T-cell (primary cell): ENCODE data around the gene IKBIP. TPM values are rescaled to one million over a fixed set of nuclear protein-coding genes. Genes with fewer than 3 reads are reported as not detected.
"Not testable (repeated sequence)": the region's sequence is repeated elsewhere in the genome, so short reads cannot be mapped to it uniquely, and the experiment has no call there.

Source experiments
- ATAC-seq, 4 experiments: fragments of 200-7000 bp in 3 of 4; fragments of 150-1000 bp in 1 of 4; cut with Tn5 transposase; replicated peaks in 1 of 4; 1 replicate in 3 of 4; 2 replicates in 1 of 4; pipeline ENCODE4 v1.10.0; 2021; ENCODE audit warnings: moderate library complexity in 3 of 4, mild to moderate bottlenecking in 2 of 4, moderate number of reproducible peaks in 1 of 4
- CTCF ChIA-PET, 2 donors: fragments of 300-600 bp; sonication (Branson Sonifier 250); formaldehyde crosslinking; loops; one replicate each; lab custom pipeline; 2022; ENCODE audit warnings: antibody characterized with exemption in 2 of 2; lab: Charles Lee
- POLR2A ChIA-PET, 2 donors: fragments of 300-600 bp; sonication (Branson Sonifier 250); formaldehyde crosslinking; loops; one replicate each; lab custom pipeline; 2022; ENCODE audit warnings: antibody characterized with exemption in 2 of 2; lab: Charles Lee
- DNase-seq, 35 experiments: peaks; one replicate each; pipeline versions ENCODE4 v3.0.0 to v3.0.0-alpha.2; 2013 to 2023
- H3K27ac ChIP-seq: one replicate; pipeline ENCODE4 v1.5.1; 2013; ENCODE audit warnings: low read length
- H3K27me3 ChIP-seq, 2 experiments: replicated peaks in 1 of 2; 1 replicate in 1 of 2; 2 replicates in 1 of 2; pipeline versions ENCODE4 v1.6.1 to v1.7.0; 2013; ENCODE audit warnings: low read length in 1 of 2, mixed read lengths in 1 of 2; ENCODE audit not compliant: control insufficient read depth in 2 of 2, insufficient read depth in 2 of 2; ENCODE audit errors: extremely low read depth in 1 of 2
- H3K36me3 ChIP-seq, 2 donors: 1 replicate in 1 of 2; 2 replicates in 1 of 2; pipeline versions ENCODE4 v1.6.1 to v1.7.0; 2013; ENCODE audit warnings: low read length in 1 of 2; ENCODE audit not compliant: control insufficient read depth in 2 of 2, insufficient read depth in 1 of 2; ENCODE audit errors: extremely low read depth in 1 of 2
- H3K4me1 ChIP-seq, 2 experiments: 1 replicate in 1 of 2; 2 replicates in 1 of 2; pipeline versions ENCODE4 v1.6.1 to v1.7.0; 2013; ENCODE audit warnings: low read length in 2 of 2, mixed read lengths in 1 of 2; ENCODE audit not compliant: insufficient read depth in 2 of 2, control insufficient read depth in 1 of 2; ENCODE audit errors: extremely low read depth in 1 of 2
- H3K4me3 ChIP-seq, 2 donors: 1 replicate in 1 of 2; 2 replicates in 1 of 2; pipeline versions ENCODE4 v1.5.1 to v1.7.0; 2013; ENCODE audit warnings: mild to moderate bottlenecking in 2 of 2, low read length in 1 of 2, moderate library complexity in 1 of 2; ENCODE audit not compliant: control insufficient read depth in 1 of 2; ENCODE audit errors: extremely low read depth in 1 of 2
- H3K9me3 ChIP-seq: 2 replicates; pipeline ENCODE4 v1.7.0; 2013
- H3K27ac Mint-ChIP-seq, 2 donors: one replicate each; pipeline ENCODE4 v1.8.0; 2020 to 2021; ENCODE audit warnings: mild to moderate bottlenecking in 2 of 2, mixed read lengths in 2 of 2
- H3K27me3 Mint-ChIP-seq, 2 donors: one replicate each; pipeline ENCODE4 v1.8.0; 2021 to 2022; ENCODE audit warnings: mixed read lengths in 2 of 2
- H3K36me3 Mint-ChIP-seq: one replicate; pipeline ENCODE4 v1.8.0; 2021; ENCODE audit warnings: mixed read lengths
- H3K4me1 Mint-ChIP-seq, 3 donors: one replicate each; pipeline ENCODE4 v1.8.0; 2020 to 2022; ENCODE audit warnings: mixed read lengths in 3 of 3, mild to moderate bottlenecking in 1 of 3
- H3K4me3 Mint-ChIP-seq, 3 donors: one replicate each; pipeline ENCODE4 v1.8.0; 2020 to 2022; ENCODE audit warnings: mild to moderate bottlenecking in 3 of 3, mixed read lengths in 3 of 3, moderate library complexity in 3 of 3
- H3K9me3 Mint-ChIP-seq, 3 donors: one replicate each; pipeline ENCODE4 v1.8.0; 2020 to 2022; ENCODE audit warnings: mixed read lengths in 3 of 3
- WGBS: methylation state at CpG from one replicate; pipeline ENCODE4 v1.1.5; 2013; ENCODE audit warnings: missing lambda C conversion rate; ENCODE audit not compliant: insufficient coverage; 5-methylcytosine and 5-hydroxymethylcytosine counted together
- total RNA-seq, 35 experiments: library from RNA in 6 of 35; stranded (reverse) in 6 of 35; fragments of 120-200 nt in 1 of 35; gene quantifications; one replicate each; pipeline versions ENCODE4 v1.2.1 to v1.2.4 and lab custom pipeline; 2013 to 2026

Gene IKBIP
- total RNA-seq, 5 donors from 2014 or later (not counting 1 experiment from before 2014, with no cell fraction given): 2.2 to 8.7 (median 7.3) TPM

DNA sequence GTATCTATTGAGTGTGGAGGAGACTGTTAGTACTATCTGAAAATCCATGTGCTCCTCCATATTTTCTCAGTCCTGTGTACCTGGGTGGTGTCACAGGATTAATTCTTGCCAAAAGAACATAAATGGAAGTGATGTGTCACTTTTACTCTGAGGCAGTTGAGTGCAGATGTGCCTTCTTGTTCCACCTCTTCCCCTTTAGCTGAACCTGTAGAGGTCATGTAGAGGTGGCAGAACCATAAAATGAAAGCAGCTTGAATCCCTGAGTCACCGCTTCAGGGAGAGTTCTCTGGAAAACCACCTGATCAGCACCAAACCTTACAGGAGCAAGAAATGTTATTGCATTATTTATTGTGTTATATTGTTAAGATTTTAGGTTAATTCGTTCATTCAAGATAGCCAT, 65.8 kb downstream of the IKBIP start:
- CTCF ChIA-PET: interaction anchor here in 1 of 2 donors (0.6 kb wide), 1 partner anchor 15 kb away, joined by 4 read pairs; no protein-coding TSS in a partner anchor
- DNase-seq (no peak), ATAC-seq (no peak)
- POLR2A ChIA-PET: no interaction called here
- no peaks in the 10 kb centered on the region for H3K27me3 Mint-ChIP-seq
- no peaks in the 10 kb centered on the region for H3K36me3 Mint-ChIP-seq
- Histone ChIP-seq H3K36me3 (no peaks in the 10 kb centered on the region), H3K27ac (no peak overlapping the region), H3K4me3 (no peak overlapping the region), H3K9me3 (no peaks in the 10 kb centered on the region), H3K4me1 (no peaks in the 10 kb centered on the region), H3K27me3 (peaks cover 0 to 2% of the 10 kb centered on the region in 2 experiments)
- H3K4me3 Mint-ChIP-seq: no peak overlapping the region
- no peaks in the 10 kb centered on the region for H3K9me3 Mint-ChIP-seq
- H3K4me1 Mint-ChIP-seq: no peaks in the 10 kb centered on the region
- no peak overlapping the region for H3K27ac Mint-ChIP-seq
- no CpG with 5 or more reads among the region's 2 CpGs for WGBS

DNA sequence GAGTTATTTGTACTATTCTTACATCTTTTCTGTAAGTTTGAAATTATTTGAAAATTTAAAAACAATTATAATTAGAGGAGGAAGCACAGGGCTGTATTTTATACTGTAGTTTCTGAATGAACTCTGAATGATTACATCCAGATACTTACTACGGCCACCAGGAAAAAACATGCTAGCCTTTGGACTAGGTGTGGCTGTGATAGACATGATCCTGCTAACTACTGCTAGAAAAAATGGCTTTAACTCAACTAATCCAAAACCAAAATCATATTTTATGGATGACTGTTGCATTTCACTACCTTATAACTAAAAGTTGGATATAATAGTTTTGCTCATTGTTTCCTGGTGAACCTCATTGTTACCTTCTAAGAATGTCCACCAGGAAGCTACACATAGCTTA, 66.2 kb downstream of the IKBIP start:
- ATAC-seq: no peak
- no peaks in the 10 kb centered on the region for H3K9me3 ChIP-seq
- H3K27ac Mint-ChIP-seq: no peak overlapping the region
- no CpG with 5 or more reads among the region's 1 CpG for WGBS
- H3K27me3 ChIP-seq: peaks cover 0 to 2% of the 10 kb centered on the region in 2 experiments
- no peaks in the 10 kb centered on the region for H3K4me1 ChIP-seq
- H3K9me3 Mint-ChIP-seq: no peaks in the 10 kb centered on the region
- no peak overlapping the region for H3K27ac ChIP-seq
- no peak overlapping the region for H3K4me3 ChIP-seq
- H3K4me3 Mint-ChIP-seq: no peak overlapping the region
- DNase-seq: no peak
- CTCF ChIA-PET: interaction anchor here in 1 of 2 donors (0.6 kb wide), 1 partner anchor 14 kb away, joined by 4 read pairs; no protein-coding TSS in a partner anchor
- POLR2A ChIA-PET: no interaction called here
- H3K27me3 Mint-ChIP-seq: no peaks in the 10 kb centered on the region
- no peaks in the 10 kb centered on the region for H3K36me3 Mint-ChIP-seq
- no peaks in the 10 kb centered on the region for H3K4me1 Mint-ChIP-seq
- no peaks in the 10 kb centered on the region for H3K36me3 ChIP-seq

GRCh38 chr12:98576795-98577194, 67.8 kb downstream of the IKBIP start:
- H3K27me3 Mint-ChIP-seq, H3K4me1 ChIP-seq, H3K36me3 Mint-ChIP-seq, H3K4me1 Mint-ChIP-seq, H3K9me3 ChIP-seq, H3K27ac Mint-ChIP-seq, H3K27me3 ChIP-seq, H3K4me3 ChIP-seq, H3K27ac ChIP-seq, H3K4me3 Mint-ChIP-seq, ATAC-seq, CTCF ChIA-PET, H3K9me3 Mint-ChIP-seq, POLR2A ChIA-PET, DNase-seq, H3K36me3 ChIP-seq: not testable (repeated sequence)
- WGBS: 100% methylated on average over 1 of the region's 2 CpGs

DNA sequence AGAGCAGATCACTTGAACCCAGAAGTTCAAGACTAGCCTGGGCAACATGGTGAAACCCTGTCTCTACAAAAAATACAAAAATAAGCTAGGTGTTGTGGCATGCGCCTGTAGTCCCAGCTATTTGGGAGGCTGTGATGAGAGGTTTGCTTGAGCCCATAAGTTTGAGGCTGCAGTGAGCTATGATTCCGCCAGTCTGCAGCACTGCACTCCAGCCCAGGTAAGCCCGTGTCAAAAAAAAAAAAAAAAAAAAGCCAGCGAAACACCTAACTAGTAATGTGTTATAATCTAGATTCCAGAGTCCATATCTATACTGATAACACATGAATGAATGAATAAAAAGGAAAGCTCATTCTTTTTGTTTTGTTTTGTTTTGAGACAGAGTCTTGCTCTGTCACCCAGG, 69.6 kb downstream of the IKBIP start:
- H3K36me3 Mint-ChIP-seq: no peaks in the 10 kb centered on the region
- POLR2A ChIA-PET: interaction anchor here in 1 of 2 donors (0.6 to 1.2 kb wide), 2 partner anchors 32 to 103 kb away, joined by 5 to 15 read pairs; no protein-coding TSS in a partner anchor
- no peak overlapping the region for H3K27ac Mint-ChIP-seq
- H3K4me1 Mint-ChIP-seq: no peaks in the 10 kb centered on the region
- H3K27me3 ChIP-seq: peaks cover 0 to 2% of the 10 kb centered on the region in 2 experiments
- H3K27ac ChIP-seq: no peak overlapping the region
- no peaks in the 10 kb centered on the region for H3K36me3 ChIP-seq
- H3K9me3 ChIP-seq: no peaks in the 10 kb centered on the region
- WGBS: no CpG with 5 or more reads among the region's 4 CpGs
- ATAC-seq (no peak), DNase-seq (no peak)
- H3K27me3 Mint-ChIP-seq: no peaks in the 10 kb centered on the region
- no peaks in the 10 kb centered on the region for H3K4me1 ChIP-seq
- H3K4me3 ChIP-seq: no peak overlapping the region
- CTCF ChIA-PET: interaction anchor here (0.6 to 1.3 kb wide), 3 partner anchors 8 to 189 kb away, joined by 4 to 6 read pairs (median 6); no protein-coding TSS in a partner anchor
- no peak overlapping the region for H3K4me3 Mint-ChIP-seq
- no peaks in the 10 kb centered on the region for H3K9me3 Mint-ChIP-seq

Other genes with a start within 250 kb of the IKBIP start
- 100 to 1,000 TPM; 101 to 143 (median 129) TPM for gene TMPO, start 129.2 kb downstream of the IKBIP start, total RNA-seq
- 100 to 1,000 TPM; 256 to 438 (median 269) TPM for gene SLC25A3, start 51.1 kb downstream of the IKBIP start, total RNA-seq
- 10 to 100 TPM; 20.7 to 27.6 (median 23.5) TPM for gene APAF1, start 502 bp upstream of the IKBIP start, total RNA-seq